PFSK-1 (cell line): ENCODE measurements around the gene INPP4A.

Experiments
- POLR2AphosphoS5 ChIP-seq: IDR thresholded peaks from 2 replicates; pipeline ENCODE4 v1.6.1; 2012; ENCODE audit warnings: low read depth, mild to moderate bottlenecking, control low read depth, low read length, moderate library complexity
- REST ChIP-seq, 2 experiments: IDR thresholded peaks; 2 replicates each; pipeline versions ENCODE4 v1.6.1 to v1.8.0; 2011 to 2012; ENCODE audit warnings: low read depth in 2 of 2, low read length in 2 of 2, control low read depth in 1 of 2, inconsistent platforms in 1 of 2, mild to moderate bottlenecking in 1 of 2, moderate library complexity in 1 of 2; ENCODE audit not compliant: insufficient read depth in 1 of 2
- TAF1 ChIP-seq: IDR thresholded peaks from 2 replicates; pipeline ENCODE4 v1.6.1; 2012; ENCODE audit warnings: low read length, control low read depth, borderline replicate concordance; ENCODE audit not compliant: insufficient read depth

GRCh38 chr2:98405301-98405700 is 39.4 kb upstream of the INPP4A start:
- TF ChIP-seq POLR2AphosphoS5 (no peak), REST (IDR thresholded peaks at IDR 0.05; ENCODE audit: insufficient read depth in 1 of 2, low read depth in 2 of 2, low read length in 2 of 2) (no peak), TAF1 (no peak)
